Mammary epithelial cell (primary cell): ENCODE results near the gene APLF.

Experiments used
- EZH2 ChIP-seq: IDR thresholded peaks from 2 replicates; pipeline ENCODE4 v1.6.1; 2012; ENCODE audit warnings: low read length, inconsistent platforms, borderline replicate concordance
- TF ChIP-seq, protein P1 (sequence below), 2 donors: IDR thresholded peaks in 1 of 2; conservative IDR thresholded peaks in 1 of 2; 2 replicates each; pipeline ENCODE4 v1.5.1; 2011 to 2012; ENCODE audit warnings: inconsistent platforms in 2 of 2, low read length in 2 of 2, mild to moderate bottlenecking in 2 of 2, control low read depth in 1 of 2, low read depth in 1 of 2; ENCODE audit not compliant: insufficient read depth in 1 of 2; ENCODE audit errors: extremely low read depth in 1 of 2

DNA sequence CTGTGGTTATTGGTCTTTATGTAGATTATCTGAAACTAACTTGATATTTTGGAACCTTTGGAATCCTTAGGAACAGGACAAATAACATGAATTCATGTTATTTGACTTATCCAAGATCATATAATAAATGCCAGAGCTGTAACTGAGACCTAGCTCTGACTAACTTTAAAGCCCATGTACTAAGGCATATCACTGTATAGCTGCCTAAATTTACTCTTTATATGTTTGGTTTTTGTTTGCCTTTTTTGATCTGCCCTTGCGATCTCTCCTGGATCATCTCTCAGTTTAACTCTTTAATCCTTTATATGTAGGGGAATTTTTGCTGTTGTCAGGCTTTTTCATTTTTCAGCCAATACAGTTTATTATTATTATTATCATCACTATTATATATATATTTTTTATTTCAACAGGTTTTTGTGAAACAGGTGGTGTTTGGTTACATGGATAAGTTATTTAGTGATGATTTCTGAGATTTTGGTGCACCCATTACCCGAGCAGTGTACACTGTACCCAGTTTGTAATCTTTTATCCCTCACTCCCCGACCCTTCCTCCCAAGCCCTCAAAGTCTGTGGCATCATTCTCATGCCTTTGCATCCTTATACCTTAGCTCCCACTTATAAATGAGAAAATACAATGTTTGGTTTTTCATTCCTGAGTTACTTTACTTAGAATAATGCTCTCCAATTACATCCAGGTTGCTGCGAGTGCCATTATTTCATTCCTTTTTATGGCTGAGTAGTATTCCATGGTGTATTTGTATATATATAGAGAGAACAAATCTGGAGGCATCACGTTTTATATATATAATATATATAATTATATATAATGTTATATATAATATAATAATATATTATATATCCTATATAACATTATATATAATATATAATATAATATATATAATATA, 48.9 kb downstream of the APLF start:
- TF ChIP-seq EZH2, result no peak
- TF ChIP-seq, protein P1, sequence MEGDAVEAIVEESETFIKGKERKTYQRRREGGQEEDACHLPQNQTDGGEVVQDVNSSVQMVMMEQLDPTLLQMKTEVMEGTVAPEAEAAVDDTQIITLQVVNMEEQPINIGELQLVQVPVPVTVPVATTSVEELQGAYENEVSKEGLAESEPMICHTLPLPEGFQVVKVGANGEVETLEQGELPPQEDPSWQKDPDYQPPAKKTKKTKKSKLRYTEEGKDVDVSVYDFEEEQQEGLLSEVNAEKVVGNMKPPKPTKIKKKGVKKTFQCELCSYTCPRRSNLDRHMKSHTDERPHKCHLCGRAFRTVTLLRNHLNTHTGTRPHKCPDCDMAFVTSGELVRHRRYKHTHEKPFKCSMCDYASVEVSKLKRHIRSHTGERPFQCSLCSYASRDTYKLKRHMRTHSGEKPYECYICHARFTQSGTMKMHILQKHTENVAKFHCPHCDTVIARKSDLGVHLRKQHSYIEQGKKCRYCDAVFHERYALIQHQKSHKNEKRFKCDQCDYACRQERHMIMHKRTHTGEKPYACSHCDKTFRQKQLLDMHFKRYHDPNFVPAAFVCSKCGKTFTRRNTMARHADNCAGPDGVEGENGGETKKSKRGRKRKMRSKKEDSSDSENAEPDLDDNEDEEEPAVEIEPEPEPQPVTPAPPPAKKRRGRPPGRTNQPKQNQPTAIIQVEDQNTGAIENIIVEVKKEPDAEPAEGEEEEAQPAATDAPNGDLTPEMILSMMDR (conservative IDR thresholded peaks at IDR 0.05 in 1 of 2, IDR thresholded peaks at IDR 0.05 in 1 of 2; ENCODE audit: extremely low read depth in 1 of 2, insufficient read depth in 1 of 2, low read depth in 1 of 2, low read length in 2 of 2), result no peak
